Endothelial cell (in vitro differentiated cells): ENCODE results near the gene MERTK. TPM values are rescaled to one million over a fixed set of nuclear protein-coding genes. Genes with fewer than 3 reads are reported as not detected.

Experiments
- DNase-seq: peaks from one replicate; pipeline ENCODE4 v3.0.0; 2021; ENCODE audit warnings: low spot score
- H3K27ac Mint-ChIP-seq: one replicate; pipeline ENCODE4 v1.8.0; 2021; ENCODE audit warnings: mixed read lengths, inconsistent platforms; ENCODE audit not compliant: unreplicated experiment
- H3K27me3 Mint-ChIP-seq: one replicate; pipeline ENCODE4 v1.8.0; 2021; ENCODE audit warnings: mild to moderate bottlenecking, moderate library complexity, mixed read lengths, inconsistent platforms; ENCODE audit not compliant: unreplicated experiment
- H3K36me3 Mint-ChIP-seq: one replicate; pipeline ENCODE4 v1.8.0; 2021; ENCODE audit warnings: mild to moderate bottlenecking, low read depth, mixed read lengths, inconsistent platforms; ENCODE audit not compliant: unreplicated experiment
- H3K4me1 Mint-ChIP-seq: one replicate; pipeline ENCODE4 v1.8.0; 2021; ENCODE audit warnings: mild to moderate bottlenecking, mixed read lengths, inconsistent platforms; ENCODE audit not compliant: unreplicated experiment
- H3K4me3 Mint-ChIP-seq: one replicate; pipeline ENCODE4 v1.8.0; 2021; ENCODE audit warnings: mild to moderate bottlenecking, mixed read lengths, inconsistent platforms; ENCODE audit not compliant: unreplicated experiment
- H3K9me3 Mint-ChIP-seq: one replicate; pipeline ENCODE4 v1.8.0; 2021; ENCODE audit warnings: mixed read lengths, inconsistent platforms; ENCODE audit not compliant: unreplicated experiment
- total RNA-seq: library from RNA; stranded (reverse); fragmentation: NEBNext Ultra II Directional; extraction: Animal tissue kit (Norgen Biotek cat#: 25700); gene quantifications from one replicate; pipeline ENCODE4 v1.2.1, GENCODE V29; 2021; ENCODE audit not compliant: unreplicated experiment
- TF ChIP-seq, protein P1 (sequence below): fragments of 200-600 bp; sonication (generic); IDR thresholded peaks from one replicate; pipeline ENCODE4 v1.5.0; 2021; ENCODE audit warnings: antibody characterized with exemption; ENCODE audit not compliant: unreplicated experiment

MERTK gene
- total RNA-seq, 1 donor from 2014 or later = 12.3 TPM

- DNase-seq = no peak
- Mint-ChIP-seq H3K9me3 (peaks cover 1% of the 10 kb centered on the region), H3K4me3 (no peak overlapping the region), H3K27me3 (peaks cover 3% of the 10 kb centered on the region), H3K4me1 (peaks cover 4% of the 10 kb centered on the region), H3K27ac (no peak overlapping the region), H3K36me3 (peaks cover 5% of the 10 kb centered on the region)
- TF ChIP-seq, protein P1, sequence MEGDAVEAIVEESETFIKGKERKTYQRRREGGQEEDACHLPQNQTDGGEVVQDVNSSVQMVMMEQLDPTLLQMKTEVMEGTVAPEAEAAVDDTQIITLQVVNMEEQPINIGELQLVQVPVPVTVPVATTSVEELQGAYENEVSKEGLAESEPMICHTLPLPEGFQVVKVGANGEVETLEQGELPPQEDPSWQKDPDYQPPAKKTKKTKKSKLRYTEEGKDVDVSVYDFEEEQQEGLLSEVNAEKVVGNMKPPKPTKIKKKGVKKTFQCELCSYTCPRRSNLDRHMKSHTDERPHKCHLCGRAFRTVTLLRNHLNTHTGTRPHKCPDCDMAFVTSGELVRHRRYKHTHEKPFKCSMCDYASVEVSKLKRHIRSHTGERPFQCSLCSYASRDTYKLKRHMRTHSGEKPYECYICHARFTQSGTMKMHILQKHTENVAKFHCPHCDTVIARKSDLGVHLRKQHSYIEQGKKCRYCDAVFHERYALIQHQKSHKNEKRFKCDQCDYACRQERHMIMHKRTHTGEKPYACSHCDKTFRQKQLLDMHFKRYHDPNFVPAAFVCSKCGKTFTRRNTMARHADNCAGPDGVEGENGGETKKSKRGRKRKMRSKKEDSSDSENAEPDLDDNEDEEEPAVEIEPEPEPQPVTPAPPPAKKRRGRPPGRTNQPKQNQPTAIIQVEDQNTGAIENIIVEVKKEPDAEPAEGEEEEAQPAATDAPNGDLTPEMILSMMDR = no peak
Observed at GRCh38 chr2:112050316-112050715, 151.9 kb downstream of the MERTK start.

DNA sequence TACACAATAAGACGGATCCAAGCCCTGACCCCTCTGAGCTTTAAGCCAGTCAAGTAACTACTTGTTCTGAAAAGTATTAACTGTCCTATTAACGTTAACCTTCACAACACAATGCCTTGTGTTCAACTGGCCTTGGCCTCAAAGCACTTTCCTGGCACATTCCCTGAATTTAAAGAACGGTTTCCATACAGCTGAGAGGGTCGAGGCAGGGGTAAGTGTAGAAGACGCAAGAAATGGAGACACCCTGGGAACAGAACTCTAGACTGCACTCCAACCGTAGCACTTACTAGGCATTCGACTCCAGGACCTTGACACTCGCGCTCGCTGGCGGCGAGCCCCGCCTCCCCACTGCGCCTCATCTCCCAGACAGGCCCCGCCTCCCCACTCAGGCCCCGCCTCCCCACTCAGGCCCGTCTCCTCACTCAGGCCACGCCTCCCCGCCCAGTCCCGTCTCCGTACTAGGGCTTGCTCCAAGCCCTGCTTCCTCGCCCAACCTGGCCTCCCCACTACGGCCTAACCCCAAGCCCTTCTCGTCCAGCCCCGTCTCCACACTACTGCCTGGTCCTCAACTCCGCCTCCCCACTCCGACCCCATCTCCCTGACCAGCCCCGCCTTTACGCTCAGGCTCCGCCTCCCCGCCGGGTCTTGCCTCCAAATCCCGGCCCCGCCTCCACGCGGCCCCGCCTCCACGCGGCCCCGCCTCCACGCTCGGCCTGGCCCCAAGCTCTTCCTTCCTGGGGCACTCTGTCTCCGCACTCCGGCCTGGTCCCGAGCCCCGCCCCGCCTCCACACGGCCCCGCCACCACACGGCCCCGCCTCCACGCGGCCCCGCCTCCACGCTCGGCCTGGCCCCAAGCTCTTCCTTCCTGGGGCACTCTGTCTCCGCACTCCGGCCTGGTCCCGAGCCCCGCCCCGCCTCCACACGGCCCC, 155.8 kb downstream of the MERTK start:
- peak overlapping the region; percentile 72 for H3K27ac Mint-ChIP-seq
- TF ChIP-seq, protein P1 = no peak
- peaks cover 34% of the 10 kb centered on the region for H3K4me1 Mint-ChIP-seq
- peak overlapping the region; percentile 96 for H3K4me3 Mint-ChIP-seq
- DNase-seq = peak; percentile 95
- peaks cover 5% of the 10 kb centered on the region for H3K27me3 Mint-ChIP-seq
- H3K9me3 Mint-ChIP-seq = no peaks in the 10 kb centered on the region
- peaks cover 12% of the 10 kb centered on the region for H3K36me3 Mint-ChIP-seq

GRCh38 chr2:112054847-112055729, 156.7 kb downstream of the MERTK start, which contains the start of gene TMEM87B:
TSS of gene TMEM87B (plus strand) at chr2:112055269. CDS start at chr2:112055592, 323 bp downstream.
- Mint-ChIP-seq H3K9me3 (no peaks in the 10 kb centered on the region), H3K27ac (peak within 1 kb of the TSS; percentile 97), H3K27me3 (peaks cover 5% of the 10 kb centered on the region), H3K36me3 (peaks cover 12% of the 10 kb centered on the region), H3K4me3 (peak within 1 kb of the TSS; percentile 97), H3K4me1 (peaks cover 40% of the 10 kb centered on the region)
- peak; percentile 98 for DNase-seq
- TF ChIP-seq, protein P1 = no peak

DNA sequence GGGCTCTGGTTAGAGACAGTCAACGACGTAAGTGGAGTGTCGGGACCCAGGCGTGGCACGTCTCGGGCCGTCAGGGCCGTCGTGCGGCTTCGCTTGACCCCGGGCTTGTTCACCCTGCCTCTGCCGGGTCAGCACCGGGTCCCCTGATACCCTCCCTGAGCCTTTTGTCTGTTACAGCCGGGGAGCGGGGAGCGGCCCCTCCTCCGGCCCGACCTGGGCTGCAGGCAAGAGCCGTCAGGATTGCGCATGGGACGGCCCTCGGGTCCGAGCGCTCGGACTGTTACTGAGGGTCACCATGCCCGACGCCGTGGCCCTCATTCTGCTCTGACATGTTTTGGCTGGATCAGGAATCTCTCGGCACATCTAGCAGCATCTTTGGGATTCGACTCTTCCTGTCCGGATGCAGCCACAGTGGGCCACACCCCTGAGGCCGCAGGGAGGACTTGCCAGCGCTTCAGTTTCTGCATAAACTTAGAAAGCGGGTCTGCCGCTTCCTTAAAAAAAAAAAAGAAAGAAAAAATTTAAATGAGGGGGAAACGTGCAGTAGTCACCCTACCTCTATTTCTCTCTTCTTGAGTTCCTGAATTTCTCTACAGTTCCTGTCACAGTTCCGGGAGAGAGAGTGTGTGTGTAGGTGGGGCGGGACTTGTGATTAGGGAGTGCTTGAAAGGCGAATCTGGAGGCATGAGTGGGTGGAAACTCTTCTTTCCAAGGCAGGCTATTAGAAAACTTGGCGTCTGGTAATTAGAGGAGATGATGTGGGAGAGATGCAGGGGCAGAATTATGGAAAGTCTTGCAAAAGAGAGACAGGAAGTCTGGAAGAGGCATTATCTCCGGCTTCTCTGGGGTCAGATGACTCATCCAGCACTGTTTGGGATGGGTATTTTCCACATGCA, 157.6 kb downstream of the MERTK start:
- H3K36me3 Mint-ChIP-seq = peaks cover 12% of the 10 kb centered on the region
- peak overlapping the region; percentile 97 for H3K27ac Mint-ChIP-seq
- DNase-seq = peak; percentile 61
- H3K4me3 Mint-ChIP-seq = peak overlapping the region; percentile 97
- H3K4me1 Mint-ChIP-seq = peaks cover 41% of the 10 kb centered on the region
- TF ChIP-seq, protein P1 = no peak
- H3K9me3 Mint-ChIP-seq = no peaks in the 10 kb centered on the region
- peaks cover 5% of the 10 kb centered on the region for H3K27me3 Mint-ChIP-seq
